DMS53 treated with DMSO at 0.1 percent for 48 hours (cell line): ENCODE data around the gene ACP7.
"Not testable (repeated sequence)": the region's sequence is repeated elsewhere in the genome, so short reads cannot be mapped to it uniquely, and the experiment has no call there.

Source experiments
- DNase-seq: peaks from one replicate; lab custom pipeline; 2025; ENCODE audit not compliant: unreplicated experiment; lab: John Stamatoyannopoulos, UW

Gene ACP7

DNA sequence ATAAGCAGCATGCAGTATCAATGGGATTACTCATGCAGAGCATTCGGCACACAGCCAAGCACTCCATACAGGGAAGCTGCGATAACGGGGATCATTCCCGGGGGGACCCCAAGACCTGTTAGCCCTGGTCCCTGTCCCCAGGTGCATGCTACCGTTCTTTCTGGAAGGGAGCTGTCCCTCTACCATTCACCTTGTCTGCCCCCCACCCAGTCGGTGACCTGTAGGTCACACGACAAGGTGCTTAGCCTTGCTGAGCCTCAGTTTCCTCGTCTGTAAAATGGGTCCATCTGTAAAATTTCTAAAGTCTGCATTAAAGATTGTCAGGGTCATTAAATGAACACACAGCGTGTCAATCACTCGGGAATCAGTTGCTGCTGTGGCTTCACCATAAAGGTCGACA is 6.8 kb upstream of the ACP7 start:
- DNase-seq = no peak

DNA sequence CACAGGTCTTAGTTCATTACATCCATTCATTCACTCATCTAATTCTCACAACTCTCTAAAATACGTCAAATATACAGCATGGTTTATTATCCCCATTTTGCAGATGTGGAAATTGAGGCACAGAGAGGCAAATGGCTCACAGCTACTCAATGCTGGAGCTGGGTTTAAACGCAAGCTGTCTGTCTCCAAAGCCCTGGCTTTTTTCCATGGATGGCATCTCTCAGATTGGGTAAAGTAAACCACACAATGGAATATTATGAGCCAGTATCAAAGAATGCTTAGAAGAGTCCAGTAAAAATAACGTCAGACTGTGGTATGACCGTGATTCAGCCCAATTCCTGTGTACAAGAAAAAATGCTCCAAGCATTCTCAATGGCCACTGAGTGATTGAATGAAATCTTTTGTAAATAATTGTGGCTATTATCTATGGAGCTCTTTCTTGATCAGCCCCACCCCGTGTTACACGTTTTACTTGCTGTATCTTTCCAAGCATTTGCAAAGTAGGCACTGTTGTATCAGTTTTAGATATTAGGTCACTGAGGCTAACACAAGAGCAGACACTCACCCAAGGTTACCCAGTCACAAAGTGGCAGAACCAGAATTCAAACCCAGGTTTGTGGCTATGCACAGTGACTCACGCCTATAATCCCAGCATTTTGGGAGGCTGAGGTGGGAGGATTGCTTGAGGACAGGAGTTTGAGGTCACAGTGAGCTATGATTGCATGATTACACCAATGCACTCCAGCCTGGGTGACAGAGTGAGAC is 5.5 kb upstream of the ACP7 start:
- no peak for DNase-seq

DNA sequence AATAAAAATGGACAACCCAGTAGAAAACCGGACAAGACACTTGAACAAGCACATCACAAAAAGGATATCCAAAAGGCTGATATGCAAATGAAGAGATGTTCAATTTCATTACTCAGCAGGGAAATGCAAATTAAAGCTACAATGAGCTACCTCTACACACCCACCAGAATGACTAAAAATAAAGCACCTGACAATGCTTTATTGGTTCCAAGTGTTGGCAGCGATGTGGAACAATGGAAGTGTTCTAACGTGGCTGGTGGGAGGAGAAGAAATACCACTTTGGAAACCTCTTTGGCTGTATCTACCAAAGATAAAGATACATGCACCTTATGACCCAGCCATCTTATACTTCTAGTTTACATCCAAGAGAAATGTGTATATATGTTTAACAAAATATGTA is 3.7 kb upstream of the ACP7 start:
- no peak for DNase-seq

DNA sequence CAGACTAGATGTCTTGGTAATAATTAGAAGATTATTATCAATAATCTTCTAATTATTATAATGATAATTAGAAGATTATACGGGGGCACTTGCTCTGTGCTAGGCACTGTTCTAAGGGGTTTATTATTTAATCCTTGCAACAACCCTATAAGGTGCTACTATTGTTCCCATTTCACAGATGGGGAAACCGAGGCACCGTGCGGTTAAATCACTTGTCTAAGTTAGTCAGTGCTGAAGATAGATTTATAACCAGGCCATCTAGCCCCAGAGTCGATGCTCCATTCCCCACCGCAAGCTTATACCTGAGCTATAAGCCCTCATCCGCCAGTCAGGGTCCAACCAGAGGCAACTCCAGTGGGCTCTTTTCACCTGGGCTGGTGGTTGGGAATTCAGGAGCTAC is 2.0 kb upstream of the ACP7 start:
- DNase-seq = no peak

- DNase-seq = no peak
Observed at GRCh38 chr19:39082745-39083598, 1.2 kb upstream of the ACP7 start.

DNA sequence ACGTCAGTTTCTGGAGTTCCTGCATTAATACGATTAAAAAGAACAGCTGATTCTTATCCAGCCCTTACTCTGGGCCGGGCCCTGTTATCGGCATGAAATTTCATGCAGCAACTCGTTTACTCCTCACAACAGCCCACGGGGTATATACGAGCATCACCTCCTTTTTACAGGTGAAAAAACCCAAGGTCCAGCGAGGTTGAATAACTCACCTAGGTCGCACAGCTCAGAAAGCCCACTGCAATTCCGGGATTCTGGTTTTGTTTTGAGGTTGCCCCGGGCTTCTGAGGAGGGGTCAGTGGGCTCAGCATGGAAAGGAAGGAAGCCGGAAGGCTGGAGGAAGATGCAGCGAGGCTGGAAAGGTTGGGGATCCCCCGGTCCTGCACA is 577 bp upstream of the ACP7 start:
- DNase-seq = no peak

DNA sequence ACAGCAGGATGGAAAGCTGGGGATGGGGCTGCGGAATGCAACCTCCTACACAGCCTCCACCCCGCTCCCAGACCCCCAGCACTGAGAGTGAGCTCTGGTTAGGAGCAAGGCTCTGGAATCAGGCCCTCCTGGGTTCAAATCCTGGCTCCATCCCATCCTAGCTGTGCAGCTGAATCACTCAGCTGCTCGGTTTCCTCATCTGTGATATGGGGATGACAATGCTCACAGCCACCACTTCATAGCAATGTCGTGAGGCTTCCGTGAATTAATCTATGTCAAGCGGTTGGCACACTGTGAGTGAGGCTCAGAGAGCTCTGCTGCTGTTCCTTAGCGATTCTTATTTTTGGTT is 538 bp downstream of the ACP7 start:
- no peak for DNase-seq

- no peak for DNase-seq
Observed at GRCh38 chr19:39085392-39085791, 1.2 kb downstream of the ACP7 start.

DNA sequence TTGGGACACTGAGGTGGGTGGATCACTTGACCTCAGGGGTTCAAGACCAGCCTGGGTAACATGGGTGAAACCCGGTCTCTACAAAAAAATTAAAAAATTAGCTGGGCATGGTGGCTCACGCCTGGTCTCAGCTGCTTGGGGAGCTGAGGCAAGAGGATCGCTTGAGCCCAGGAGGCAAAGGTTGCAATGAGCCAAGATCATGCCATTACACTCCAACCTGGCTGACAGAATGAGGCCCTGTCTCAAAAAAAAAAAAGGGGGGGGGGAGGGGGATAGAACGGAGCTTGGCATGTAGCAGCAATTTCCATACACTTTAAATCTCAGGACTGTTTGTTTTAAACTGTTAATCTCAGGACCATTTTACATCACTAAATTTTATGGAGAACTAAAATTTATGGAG is 2.2 kb downstream of the ACP7 start:
- no peak for DNase-seq

DNA sequence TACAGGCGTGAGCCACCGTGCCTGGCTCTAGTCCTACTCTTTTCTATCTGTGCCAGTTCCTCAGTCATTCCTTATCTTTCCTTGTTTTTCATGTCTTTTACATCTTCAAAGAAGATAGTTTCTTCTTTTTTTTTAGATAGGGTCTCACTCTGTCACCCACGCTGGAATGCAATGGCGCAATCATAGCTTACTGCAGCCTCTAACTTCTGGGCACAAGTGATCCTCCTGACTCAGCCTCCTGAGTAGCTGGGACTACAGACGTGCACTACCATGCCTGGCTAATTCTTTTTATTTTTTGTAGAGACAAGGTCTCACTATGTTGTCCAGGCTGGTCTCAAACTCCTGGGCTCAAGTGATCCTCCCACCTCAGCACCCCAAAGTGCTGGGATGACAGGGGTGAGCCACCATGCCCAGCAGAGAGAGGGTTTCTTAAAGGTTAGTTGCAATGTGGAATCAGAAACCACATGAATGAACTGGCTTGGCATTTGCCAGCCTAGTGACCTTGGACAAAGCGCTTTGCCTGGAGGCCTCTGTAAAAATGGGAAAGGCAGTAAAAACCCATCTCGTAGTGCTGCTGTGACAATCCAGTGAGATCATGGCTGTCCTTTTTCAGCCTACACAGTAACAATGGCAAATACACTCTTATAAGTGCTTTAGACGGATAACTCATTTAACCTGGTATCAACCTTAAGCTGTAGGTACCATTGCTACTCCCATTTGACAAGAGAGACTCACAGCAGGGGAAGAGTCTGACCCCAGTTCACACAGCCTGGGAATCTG is 3.9 kb downstream of the ACP7 start:
- DNase-seq = no peak

DNA sequence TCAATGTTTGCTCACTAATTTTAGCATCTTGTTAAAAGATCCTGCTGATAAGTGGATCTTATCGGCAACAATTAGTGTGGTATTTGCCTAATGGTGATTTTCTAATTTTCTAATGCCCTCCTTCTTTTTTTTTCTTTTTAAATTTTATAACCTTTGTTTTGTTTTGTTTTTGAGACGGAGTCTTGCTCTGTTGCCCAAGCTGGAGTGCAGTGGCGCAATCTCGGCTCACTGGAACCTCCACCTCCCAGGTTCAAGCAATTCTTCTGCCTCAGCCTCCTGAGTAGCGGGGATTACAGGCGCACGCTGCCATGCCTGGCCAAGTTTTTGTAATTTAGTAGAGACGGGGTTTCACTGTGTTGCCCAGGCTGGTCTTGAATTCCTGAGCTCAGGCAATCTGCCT is 5.8 kb downstream of the ACP7 start:
- not testable (repeated sequence) for DNase-seq

GRCh38 chr19:39090881-39091280 is 6.7 kb downstream of the ACP7 start:
- DNase-seq = no peak

GRCh38 chr19:39095799-39096540 is 11.8 kb downstream of the ACP7 start:
- DNase-seq = not testable (repeated sequence)

DNA sequence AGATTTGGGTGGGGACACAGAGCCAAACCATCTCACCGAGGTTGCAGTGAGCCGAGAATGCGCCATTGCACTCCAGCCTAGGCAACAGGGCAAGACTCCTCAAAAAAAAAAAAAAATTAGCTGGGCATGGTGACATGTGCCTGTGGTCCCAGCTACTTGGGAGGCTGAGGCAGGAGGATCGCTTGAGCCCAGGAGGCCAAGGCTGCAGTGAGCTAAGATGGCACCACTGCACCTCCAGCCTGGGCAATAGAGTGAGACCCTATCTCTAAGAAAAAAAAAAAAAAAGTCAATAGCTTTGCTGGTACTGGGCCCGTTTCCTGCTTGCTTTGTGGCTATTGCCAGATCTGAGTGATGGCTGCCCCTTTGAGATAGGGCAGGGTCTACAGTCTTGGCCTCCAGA is 13.1 kb downstream of the ACP7 start:
- DNase-seq = no peak

DNA sequence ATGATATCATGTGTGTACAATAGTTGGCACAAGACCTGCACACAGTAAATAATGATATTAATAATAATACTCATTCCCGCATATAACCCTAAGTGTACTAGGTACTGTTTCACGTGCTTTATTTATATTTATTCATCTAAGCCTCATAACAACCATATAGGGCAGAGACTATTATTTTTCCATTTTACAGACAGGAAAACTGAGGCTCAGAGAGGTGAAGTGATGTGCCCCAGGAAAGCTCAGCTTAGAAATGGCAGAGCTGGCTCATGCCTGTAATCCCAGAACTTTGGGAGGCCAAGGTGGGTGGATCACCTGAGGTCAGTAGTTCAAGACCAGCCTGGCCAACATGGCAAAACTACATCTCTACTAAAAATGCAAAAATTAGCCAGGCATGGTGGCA is 13.6 kb downstream of the ACP7 start:
- DNase-seq = no peak

DNA sequence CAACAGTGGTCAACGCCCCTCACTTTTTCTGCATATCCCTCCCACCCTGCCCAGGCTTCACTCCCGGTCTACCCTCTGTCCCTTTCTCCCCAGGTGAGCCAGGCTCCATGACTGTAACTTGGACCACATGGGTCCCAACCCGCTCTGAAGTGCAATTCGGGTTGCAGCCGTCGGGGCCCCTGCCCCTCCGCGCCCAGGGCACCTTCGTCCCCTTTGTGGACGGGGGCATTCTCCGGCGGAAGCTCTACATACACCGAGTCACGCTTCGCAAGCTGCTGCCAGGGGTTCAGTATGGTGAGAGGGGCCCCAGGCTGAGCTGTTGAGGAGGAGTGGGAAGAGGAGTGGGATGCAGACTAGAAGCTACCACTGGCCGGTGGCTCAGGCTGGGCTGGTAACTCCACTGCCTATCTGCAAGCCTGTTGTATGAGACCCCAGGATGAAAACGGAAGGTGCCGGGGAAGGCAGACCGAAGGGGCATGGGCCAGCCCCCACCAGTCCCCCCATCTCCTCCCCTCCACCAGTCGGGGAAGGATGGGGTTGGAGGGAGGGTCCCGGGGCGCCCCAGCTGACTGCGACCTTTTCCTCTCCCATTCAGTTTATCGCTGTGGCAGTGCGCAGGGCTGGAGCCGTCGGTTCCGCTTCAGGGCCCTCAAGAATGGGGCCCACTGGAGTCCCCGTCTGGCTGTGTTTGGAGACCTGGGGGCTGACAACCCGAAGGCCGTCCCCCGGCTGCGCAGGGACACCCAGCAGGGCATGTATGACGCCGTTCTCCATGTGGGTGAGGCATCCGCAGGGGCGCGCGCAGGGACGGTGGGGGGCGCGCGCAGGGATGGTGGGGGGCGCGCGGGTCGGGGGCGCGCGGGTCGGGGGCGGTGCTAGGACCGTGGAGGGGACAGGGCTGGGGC is 14.4 kb downstream of the ACP7 start:
- DNase-seq = no peak

DNA sequence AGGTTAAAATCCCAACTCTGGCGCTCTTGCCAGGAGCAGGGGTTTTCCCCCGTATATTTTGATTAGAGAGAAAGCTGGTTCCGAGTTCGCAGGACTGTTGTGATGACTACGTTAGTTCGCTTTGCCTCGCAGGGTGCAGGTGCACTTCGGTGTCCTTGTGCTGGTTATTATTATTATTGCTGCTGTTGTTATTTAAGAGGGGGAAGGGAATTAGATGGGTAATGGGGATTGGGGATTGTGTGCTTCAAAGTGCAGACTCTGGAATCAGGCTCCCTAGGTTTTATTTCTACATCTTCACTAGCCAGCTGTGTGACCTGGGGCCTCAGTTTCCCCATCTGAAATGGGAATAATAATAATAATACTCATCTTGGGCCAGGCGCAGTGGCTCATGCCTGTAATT is 15.2 kb downstream of the ACP7 start:
- no peak for DNase-seq

GRCh38 chr19:39100500-39101166 is 16.5 kb downstream of the ACP7 start:
- no peak for DNase-seq

DNA sequence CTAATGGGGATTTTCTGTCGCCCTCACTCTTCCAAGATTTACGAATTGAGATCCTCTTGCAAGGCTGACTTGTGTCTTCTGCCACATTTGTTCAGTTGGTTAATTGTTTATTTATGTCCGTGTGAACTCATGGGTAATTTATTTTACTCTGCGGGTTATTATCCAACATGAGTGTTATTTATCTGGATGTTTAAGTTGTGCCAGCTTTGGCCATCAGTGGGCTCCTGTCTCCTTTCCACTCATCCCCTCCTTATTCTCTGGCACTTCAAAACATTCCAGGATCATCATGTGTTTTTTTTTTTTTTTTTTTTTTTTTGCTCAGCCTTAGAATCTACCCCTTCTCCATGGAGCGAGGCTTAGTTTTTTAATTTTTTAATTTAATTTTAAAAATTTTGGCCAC is 19.0 kb downstream of the ACP7 start:
- no peak for DNase-seq

DNA sequence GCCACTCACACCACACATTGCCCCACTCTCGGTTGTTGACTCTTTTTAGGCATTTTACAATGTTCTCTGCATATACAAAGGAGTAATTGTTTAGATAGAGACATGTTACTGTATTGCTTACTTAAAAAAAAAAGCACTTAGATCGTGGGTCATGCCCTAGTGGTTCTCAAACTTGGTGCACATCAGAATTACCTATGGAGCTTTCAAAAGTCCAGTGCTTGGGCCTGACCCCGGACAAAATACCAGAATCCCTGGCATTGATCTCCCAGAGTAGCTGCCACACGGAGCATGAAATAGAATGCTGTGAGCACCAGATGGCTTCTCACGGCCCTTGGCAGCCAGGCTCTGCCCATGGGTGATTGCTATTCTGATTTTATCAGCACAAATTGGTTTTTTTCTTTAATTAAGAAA is 20.0 kb downstream of the ACP7 start:
- DNase-seq = no peak
